ENCODE measurements around the gene FAM151A. TPM values are rescaled to one million over a fixed set of nuclear protein-coding genes. Genes with fewer than 3 reads are reported as not detected.

The FAM151A gene
- polyA plus RNA-seq, 1 donor (not counting 4 experiments of a cell fraction or from before 2014, with no cell fraction given), result 0.07 TPM

DNA sequence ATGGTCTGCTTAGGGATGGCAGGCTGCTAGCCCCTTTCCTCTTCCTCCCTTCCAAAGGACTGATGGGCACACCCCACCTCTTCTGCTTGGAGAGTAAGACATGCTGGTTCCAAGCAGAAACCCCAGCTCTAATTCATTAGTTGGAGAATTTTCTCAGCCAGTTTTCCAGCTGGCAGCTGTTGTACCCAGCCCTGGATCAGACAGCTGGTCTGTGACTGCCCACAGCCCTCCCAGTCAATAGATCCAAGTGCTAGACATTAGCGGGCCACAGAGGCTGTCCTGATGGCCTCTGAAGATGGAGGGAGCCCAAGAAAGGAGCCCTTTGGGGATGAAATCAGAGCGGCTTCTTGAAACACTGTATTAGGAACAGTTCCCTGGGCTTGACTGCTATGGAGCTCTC is 39.5 kb downstream of the FAM151A start:
- no peak overlapping the region for H3K4me2 ChIP-seq (ENCODE audit: control insufficient read depth, extremely low read depth, insufficient read depth, low read depth, low read length)
- FAIRE-seq (no peak), DNase-seq (ENCODE audit: low read depth, low spot score) (no peak)
- no peak overlapping the region for H3K9ac ChIP-seq (ENCODE audit: control insufficient read depth, extremely low read depth, insufficient read depth, low read length)
- no peak overlapping the region for H3K4me3 ChIP-seq (ENCODE audit: control insufficient read depth in 2 of 3, extremely low read depth in 1 of 3, insufficient read depth in 2 of 3, low read depth in 1 of 3, low read length in 3 of 3)
- H3K9me1 ChIP-seq (ENCODE audit: control insufficient read depth, extremely low read depth, insufficient read depth, low read length), result peaks cover 2% of the 10 kb centered on the region
- H3K27ac ChIP-seq (ENCODE audit: control insufficient read depth, insufficient read depth, low read length), result no peak overlapping the region
- no peak overlapping the region for H2AFZ ChIP-seq (ENCODE audit: control insufficient read depth, low read length)
- H4K20me1 ChIP-seq (ENCODE audit: control insufficient read depth, extremely low read depth, insufficient read depth, low read length), result no peaks in the 10 kb centered on the region
- dilution Hi-C loops (cut with MboI; ENCODE audit: extremely low pct_ligation_motif_present, low sequenced_read_pairs), result no loop called here
- no peaks in the 10 kb centered on the region for H3K79me2 ChIP-seq (ENCODE audit: control insufficient read depth, insufficient read depth, low read length)
- no peaks in the 10 kb centered on the region for H3K9me3 ChIP-seq (ENCODE audit: control insufficient read depth, low read depth, low read length)
- no peaks in the 10 kb centered on the region for H3K36me3 ChIP-seq (ENCODE audit: control insufficient read depth in 2 of 2, extremely low read depth in 1 of 2, insufficient read depth in 2 of 2, low read length in 2 of 2)
- no peaks in the 10 kb centered on the region for H3K27me3 ChIP-seq (ENCODE audit: control insufficient read depth, extremely low read depth, insufficient read depth, low read length)
- peaks cover 13% of the 10 kb centered on the region for H3K4me1 ChIP-seq (ENCODE audit: control insufficient read depth, extremely low read depth, insufficient read depth, low read length)
- TF ChIP-seq, protein P1, sequence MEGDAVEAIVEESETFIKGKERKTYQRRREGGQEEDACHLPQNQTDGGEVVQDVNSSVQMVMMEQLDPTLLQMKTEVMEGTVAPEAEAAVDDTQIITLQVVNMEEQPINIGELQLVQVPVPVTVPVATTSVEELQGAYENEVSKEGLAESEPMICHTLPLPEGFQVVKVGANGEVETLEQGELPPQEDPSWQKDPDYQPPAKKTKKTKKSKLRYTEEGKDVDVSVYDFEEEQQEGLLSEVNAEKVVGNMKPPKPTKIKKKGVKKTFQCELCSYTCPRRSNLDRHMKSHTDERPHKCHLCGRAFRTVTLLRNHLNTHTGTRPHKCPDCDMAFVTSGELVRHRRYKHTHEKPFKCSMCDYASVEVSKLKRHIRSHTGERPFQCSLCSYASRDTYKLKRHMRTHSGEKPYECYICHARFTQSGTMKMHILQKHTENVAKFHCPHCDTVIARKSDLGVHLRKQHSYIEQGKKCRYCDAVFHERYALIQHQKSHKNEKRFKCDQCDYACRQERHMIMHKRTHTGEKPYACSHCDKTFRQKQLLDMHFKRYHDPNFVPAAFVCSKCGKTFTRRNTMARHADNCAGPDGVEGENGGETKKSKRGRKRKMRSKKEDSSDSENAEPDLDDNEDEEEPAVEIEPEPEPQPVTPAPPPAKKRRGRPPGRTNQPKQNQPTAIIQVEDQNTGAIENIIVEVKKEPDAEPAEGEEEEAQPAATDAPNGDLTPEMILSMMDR (optimal IDR thresholded peaks at IDR 0.05 in 1 of 3, IDR thresholded peaks at IDR 0.05 in 1 of 3, conservative IDR thresholded peaks at IDR 0.05 in 1 of 3; ENCODE audit: extremely low read depth in 1 of 3, insufficient read depth in 2 of 3, low read length in 3 of 3), result no peak
- TF ChIP-seq EZH2 (IDR thresholded peaks at IDR 0.05; ENCODE audit: low read length), result no peak

DNA sequence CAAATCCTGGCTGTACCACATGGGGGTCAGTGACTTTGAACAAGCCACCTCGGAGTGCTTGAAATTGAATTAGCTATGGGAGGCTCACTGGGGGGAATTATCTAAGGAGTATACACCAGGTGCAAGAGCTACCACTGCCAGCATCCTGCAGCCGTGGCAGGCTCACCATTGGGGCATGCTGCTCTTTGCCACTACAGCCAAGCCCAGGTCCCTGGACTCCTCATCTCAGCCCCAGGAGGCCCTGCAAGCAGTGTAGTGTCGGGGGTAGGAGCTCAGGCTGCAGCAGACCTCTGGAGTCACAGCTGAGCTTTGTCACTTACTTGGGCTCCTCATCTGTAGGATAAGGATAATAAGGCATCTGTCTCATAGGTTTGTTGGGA is 40.0 kb downstream of the FAM151A start:
- Histone ChIP-seq H2AFZ (ENCODE audit: control insufficient read depth, low read length) (no peak overlapping the region), H3K9me3 (ENCODE audit: control insufficient read depth, low read depth, low read length) (no peaks in the 10 kb centered on the region), H3K4me2 (ENCODE audit: control insufficient read depth, extremely low read depth, insufficient read depth, low read depth, low read length) (no peak overlapping the region), H3K4me3 (ENCODE audit: control insufficient read depth in 2 of 3, extremely low read depth in 1 of 3, insufficient read depth in 2 of 3, low read depth in 1 of 3, low read length in 3 of 3) (no peak overlapping the region), H3K27ac (ENCODE audit: control insufficient read depth, insufficient read depth, low read length) (no peak overlapping the region), H3K27me3 (ENCODE audit: control insufficient read depth, extremely low read depth, insufficient read depth, low read length) (no peaks in the 10 kb centered on the region), H3K36me3 (ENCODE audit: control insufficient read depth in 2 of 2, extremely low read depth in 1 of 2, insufficient read depth in 2 of 2, low read length in 2 of 2) (no peaks in the 10 kb centered on the region), H3K9ac (ENCODE audit: control insufficient read depth, extremely low read depth, insufficient read depth, low read length) (no peak overlapping the region), H3K4me1 (ENCODE audit: control insufficient read depth, extremely low read depth, insufficient read depth, low read length) (peaks cover 13% of the 10 kb centered on the region), H3K9me1 (ENCODE audit: control insufficient read depth, extremely low read depth, insufficient read depth, low read length) (peaks cover 2% of the 10 kb centered on the region), H4K20me1 (ENCODE audit: control insufficient read depth, extremely low read depth, insufficient read depth, low read length) (no peaks in the 10 kb centered on the region), H3K79me2 (ENCODE audit: control insufficient read depth, insufficient read depth, low read length) (no peaks in the 10 kb centered on the region)
- no peak for DNase-seq (ENCODE audit: low read depth, low spot score)
- TF ChIP-seq EZH2 (IDR thresholded peaks at IDR 0.05; ENCODE audit: low read length), result no peak
- TF ChIP-seq, protein P1 (optimal IDR thresholded peaks at IDR 0.05 in 1 of 3, IDR thresholded peaks at IDR 0.05 in 1 of 3, conservative IDR thresholded peaks at IDR 0.05 in 1 of 3; ENCODE audit: extremely low read depth in 1 of 3, insufficient read depth in 2 of 3, low read length in 3 of 3), result no peak
- dilution Hi-C loops (cut with MboI; ENCODE audit: extremely low pct_ligation_motif_present, low sequenced_read_pairs), result no loop called here
- no peak for FAIRE-seq

All from keratinocyte (primary cell).